ENCODE data around the gene MTCH1. TPM values are rescaled to one million over a fixed set of nuclear protein-coding genes. Genes with fewer than 3 reads are reported as not detected.
"Not testable (repeated sequence)": the region's sequence is repeated elsewhere in the genome, so short reads cannot be mapped to it uniquely, and the experiment has no call there.

Gene MTCH1
- total RNA-seq, 1 donor from 2014 or later, result 88.0 TPM

DNA sequence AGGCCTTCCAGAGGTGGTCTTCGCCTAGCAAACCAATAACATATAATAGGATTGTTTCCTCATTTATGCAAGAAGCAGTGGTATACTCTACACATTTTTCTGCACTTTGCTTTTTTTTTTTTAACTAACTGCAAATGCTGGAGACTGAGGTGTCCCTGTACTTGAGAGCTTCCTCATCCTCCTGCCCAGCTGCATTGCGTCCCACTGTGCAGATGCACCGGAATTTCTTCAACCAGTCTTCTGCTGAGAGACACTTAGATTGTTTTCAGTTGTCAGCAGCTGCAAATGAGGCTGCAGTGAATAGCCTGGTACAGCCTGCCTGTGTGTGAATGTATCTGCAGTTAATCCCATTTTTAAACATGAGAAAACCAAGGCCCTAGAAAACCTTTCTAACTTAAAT is 31.0 kb upstream of the MTCH1 start:
- ATAC-seq, result no peak

DNA sequence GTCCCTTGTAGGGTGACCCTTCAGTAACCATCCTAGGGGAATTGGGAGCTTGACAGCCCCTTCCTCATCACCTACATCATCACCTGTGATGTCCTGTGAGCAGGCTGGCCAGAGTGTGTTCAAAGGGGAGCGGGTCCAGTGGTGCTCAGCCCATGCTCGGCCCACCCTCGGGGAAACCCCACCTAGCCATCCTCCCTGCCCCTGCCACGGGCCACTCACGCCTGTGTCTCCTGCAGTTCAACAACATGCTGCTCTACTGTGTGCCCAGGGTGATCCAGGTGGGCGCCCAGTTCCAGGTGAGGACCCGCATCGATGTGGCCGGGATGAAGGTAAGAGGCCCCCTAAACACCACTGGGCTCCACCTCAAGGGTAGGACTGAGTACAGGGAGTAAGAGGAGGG is 29.5 kb upstream of the MTCH1 start:
- no peak for ATAC-seq

DNA sequence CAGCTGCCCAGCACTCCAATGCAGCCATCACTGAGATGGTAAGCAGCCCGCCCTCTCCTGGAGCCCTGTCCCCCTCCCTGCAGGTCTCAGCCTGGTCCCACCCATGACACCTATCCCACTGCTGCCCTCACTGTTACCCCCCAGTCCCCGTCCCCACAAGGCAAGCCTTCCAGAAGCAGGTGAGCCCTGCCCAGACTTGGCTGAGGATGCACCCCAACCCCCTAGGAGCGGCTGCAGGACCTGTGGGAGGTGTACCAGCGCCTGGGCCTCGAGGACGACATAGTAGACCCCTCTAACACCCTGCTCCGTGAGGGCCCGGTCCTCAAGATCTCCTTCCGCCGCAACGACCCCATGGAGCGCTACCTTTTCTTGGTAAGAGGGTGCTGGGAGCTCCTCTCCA is 28.7 kb upstream of the MTCH1 start:
- ATAC-seq, result no peak

DNA sequence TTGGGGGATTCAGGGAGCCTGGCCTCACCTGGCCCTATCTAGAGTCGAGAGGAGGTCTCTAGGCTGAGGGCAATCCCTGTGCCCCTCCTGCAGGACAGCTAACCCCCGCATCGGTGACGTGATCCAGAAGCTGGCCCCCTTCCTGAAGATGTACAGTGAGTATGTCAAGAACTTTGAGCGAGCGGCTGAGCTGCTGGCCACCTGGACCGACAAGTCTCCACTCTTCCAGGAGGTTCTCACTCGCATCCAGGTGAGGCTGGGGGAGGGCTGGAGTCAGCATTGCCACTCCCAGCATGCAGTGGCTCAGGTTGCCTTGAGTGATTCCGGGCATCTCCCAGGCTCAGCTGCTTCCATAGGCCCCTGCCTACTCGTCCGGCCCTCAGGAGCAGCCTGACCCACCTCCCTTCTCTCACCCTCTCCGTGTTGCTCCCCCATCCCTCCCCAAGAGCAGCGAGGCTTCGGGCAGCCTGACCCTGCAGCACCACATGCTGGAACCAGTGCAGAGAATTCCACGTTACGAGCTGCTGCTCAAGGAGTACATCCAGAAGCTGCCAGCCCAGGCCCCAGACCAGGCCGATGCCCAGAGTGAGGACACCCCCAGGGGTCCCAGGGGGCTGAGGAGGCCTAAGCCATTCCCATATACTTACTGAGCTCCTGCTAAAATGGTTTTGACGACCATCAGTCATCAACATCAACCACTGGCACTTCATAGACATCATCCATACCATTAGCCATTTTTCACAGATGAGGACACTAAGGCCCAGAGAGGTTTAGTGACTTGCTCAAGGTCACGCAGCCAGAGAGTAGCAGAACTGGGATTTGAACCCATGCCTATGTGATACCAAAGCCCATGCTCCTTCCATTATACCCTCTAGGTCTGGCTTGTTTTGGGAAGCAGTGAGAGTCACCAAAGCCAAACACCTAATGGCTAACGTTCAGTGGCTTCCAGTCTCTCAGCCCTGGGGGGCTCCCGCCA is 27.8 kb upstream of the MTCH1 start:
- ATAC-seq, result no peak

DNA sequence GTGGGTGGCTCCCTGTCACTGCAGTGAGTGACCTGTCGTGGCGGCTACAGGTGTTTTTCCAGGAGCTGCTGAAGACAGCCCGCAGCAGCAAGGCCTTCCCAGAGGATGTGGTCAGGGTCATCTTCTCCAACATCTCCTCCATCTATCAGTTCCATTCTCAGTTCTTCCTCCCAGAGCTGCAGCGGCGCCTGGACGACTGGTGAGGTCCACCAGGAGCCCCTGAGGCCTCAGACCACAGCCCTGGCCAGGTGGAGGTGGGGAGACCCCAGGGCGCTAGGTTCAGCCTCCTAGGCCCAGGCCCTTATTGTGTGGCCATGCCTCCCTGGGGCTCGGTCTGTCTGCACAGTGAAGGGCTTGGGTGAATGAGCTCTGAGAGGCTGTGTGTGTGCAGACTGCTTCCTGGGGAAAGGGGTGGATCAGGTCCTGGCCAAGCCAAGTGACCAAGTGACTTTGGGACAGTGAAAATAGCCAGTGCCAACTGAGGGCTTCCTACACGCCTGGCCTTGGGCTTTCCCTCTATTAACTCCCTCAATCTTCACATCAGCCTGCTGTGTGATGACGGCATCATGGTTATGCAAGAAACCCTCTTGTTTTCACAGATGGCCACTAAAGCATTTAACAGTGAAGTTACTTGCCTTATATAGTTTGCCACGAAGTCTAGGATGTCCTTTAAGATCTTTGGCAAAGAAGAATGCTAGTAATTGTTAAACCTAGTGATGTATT is 25.8 kb upstream of the MTCH1 start:
- ATAC-seq, result no peak

DNA sequence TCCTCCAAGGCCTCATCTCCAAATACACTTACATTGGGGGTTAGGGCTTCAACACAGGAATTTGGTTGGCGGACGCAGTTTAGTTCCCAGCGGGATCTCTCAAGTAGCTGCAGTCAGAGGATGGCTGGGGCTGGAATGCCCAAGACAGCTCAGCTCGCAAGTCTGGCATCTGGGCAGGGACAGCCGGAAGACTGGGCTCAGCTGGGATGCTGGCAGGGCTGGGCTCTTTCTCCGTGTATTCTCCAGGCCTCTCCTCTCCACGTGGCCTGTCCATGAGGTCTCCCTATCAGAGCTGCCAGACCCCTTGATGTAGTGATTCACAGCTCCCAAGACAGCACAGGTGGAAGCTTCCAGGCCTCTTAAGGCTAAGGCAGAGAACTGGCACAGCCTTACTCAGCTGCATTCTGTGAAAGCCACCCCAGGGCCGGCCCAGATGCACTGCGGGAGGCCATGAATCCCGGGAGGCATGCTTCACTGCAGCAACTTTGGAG is 24.5 kb upstream of the MTCH1 start:
- no peak for ATAC-seq

DNA sequence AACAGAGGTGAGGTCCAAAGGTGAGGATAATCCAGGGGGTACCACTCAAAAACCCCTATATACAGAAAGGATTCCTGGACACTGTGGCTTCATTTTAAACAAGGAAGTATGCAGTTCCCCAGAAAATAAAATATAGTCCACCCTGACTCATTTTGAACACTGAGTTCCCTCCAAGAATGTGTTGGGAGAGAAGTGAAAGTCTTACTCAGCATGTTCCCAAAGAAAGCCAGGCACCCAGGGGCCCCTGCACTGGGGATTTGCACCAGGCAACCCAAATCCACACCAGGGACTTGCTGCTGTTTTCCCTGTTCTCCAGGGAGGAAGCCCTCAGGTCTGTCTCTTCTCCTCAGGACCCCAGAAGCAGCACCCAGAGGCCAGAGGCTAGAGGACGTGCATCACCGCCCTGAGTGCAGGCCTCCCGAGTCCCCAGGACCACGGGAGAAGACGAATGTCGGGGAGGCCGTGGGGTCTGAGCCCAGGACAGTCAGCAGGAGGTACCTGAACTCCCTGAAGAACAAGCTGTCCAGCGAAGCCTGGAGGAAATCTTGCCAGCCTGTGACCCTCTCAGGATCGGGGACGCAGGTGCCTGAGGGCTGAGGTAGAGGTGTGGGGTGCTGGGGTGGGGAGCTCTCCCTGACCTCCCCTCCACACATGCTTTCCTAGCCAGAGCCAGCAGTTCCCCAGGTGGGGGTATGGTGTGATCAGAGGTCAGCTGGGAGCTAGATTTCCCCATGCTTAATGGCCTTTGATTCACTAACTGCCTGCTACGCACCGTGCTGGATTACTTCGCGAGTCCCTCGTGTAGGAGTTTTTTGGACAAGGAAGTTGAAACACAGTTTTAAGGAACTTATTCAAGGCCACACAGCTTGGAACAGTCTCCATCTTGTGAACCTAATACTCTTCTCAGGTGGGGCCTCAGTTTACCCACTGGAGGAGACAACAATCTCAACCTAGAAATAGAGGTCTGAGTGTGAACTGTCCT is 22.8 kb upstream of the MTCH1 start:
- no peak for ATAC-seq

DNA sequence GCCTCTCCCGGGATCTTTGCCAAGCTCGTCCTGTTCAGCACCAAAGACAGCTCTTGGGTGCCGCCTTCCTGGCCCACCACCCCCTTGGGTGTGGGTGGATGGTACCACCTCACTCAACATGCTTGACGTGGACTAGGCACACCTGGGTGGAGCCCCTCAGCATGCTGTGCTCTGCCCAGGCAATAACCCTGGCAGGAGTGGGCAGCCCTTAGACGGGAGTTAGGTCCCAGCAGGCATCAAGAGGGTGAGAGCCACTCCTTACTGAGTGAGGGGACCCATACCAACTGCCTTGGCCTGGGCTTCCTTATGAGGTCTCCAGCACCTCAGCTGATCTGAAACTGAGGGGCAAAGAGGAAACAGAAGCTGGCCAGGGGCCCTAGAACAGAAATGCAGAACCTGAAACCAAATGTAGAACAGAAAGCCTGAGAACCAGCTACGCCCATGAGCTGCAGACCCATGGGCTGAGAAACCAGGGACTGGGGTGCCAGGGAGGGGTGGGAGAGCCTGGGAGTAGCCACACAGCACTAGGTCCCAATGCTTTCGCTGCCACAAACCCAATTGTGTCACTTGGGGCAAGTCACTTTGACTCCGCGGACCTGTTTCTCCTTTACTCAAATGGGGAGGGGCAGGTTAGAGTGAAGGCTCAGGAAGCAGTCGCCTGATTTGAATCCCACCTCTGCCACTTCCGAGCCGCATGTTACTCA is 21.5 kb upstream of the MTCH1 start:
- peak; percentile 35 for ATAC-seq

DNA sequence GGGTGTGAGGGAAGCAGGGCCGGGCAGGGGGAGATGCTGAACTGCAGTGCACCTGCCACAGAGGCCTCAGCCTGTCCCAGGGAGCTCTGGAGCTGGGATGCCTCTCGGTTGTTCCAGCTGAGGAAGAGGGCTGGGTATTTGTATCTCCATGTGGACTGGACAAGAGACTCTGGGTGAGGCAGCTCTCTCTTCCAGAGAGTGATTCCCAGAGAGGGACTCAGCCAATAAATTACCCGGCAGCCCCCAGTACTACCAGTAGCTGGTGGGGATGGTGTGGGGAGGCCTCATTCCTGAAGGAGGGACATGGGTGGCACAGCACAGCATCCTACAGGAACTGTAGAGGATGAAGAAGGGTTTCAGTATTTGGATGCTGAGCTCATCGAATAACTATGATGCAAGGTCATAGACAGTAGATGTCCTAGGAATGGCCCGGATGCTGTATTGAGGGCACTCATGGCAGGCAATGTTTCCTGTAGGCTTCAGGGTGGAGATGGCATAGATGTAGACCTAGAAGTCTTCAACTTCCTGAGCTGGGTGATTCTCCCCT is 20.9 kb upstream of the MTCH1 start:
- ATAC-seq, result peak; percentile 4

DNA sequence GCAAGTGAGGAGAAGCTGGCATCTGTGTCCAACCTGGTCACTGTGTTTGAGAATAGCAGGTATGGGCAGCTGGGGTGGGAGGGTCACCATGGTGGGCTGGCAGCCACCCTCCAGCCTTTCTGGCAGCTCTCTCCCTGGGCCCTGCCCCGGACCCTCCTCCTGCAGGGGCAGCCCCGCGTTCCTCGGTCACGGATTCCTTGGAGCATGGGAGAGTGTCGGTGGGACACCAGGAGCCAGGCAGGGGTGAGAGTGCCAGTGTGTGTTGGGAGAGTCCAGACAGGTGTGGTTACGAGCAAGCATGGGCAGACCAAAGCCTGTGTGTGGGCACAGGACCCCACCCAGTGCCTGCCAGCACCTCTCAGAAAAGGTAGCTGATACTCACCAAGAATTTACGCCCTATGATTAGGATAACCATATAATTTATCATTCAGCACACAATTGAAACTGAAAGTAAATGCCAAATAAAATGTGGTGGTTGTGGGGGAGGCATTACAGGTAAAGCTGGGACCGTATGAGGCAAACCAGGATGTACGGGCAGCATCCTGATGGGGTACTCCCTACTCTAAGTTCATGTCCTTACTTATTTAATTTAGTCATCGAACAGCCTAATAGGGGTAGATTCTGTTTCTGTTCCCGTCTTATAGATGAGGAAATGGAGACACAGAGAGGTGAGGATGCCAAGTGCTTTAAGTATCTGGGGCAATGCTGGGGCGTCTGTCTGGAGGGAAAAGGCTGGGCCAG is 20.0 kb upstream of the MTCH1 start:
- peak; percentile 55 for ATAC-seq

DNA sequence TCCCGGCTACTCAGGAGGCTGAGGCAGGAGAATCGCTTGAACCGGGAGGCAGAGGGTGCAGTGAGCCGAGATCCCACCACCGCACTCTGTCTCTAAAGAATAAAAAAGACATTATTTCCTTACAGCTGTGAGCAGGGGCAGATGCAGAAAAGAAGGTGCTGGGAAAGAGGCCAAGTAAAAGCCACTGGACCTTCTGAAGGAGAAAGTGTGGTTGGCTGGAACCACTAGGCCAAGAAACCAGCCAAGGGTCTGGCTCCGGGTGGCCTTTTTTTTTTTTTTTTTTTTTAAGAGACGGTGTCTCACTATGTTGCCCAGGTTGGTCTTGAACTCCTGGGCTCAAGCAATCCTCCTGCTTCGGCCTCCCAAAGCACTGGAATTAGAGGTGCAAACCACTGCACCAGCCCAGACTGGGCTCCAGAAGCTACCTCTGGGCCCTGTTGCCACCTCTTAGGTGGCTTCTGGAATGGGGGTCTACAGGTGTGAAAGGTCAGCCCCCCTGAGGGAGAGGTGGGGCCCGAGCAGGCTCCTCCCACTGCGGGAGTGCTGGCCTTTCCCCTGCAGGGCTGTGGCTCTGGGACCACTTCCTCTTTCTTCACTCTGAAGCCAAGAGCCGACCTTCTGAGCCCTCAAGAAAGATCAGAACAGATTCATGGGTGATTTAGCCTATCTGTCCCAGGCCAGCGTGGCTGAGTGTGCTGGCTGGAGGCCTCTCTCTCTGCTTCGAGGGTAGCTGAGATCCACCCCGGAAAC is 19.2 kb upstream of the MTCH1 start, which contains the start of gene FGD2:
Gene FGD2, plus strand, starts transcription at position 595 of the 750 bp plus-strand sequence. CDS start 163 bp downstream, outside the sequence.
- peak; percentile 16 for ATAC-seq

DNA sequence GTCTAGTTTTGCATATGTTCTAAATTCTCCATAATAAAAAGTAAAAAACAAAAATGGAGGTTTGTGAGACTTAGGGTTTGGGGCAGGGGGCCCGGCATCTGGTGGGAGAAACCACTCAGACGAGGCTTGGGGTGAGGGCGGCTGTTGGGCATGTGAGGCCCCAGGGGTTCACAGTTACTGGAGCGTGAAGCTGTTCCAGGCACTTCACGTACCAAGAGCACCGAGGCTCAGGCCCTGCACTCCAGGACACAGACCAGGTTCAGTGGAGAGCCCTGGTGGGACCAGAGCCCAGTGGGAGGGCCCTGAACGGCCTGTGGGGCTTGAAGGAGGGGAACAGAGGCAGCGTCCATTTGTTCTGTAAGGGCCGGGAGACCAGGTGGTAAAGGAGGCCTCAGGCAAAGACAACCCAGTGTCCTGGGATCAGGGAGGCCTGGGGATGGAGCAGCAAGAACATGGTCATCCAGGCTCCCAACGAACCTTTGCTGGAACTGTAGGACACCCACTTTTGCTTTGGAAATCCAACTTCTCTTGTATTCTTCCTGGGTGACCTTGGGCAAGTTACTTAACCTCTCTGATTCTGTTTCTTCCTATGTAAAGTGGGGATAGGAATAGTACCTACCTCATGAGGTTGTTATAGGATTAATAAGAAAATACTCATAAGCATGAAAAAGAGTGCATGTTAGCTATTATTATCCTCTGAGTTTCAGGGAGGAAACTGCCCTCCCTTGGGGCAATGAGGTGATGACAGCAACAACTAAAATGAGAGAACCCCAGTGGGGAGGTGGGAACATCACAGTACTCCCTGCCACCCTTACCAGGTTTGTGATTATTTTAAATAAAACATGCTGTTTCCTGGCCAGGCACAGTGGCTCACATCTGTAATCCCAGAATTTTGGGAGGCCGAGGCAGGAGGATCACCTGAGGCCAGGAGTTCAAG is 18.3 kb upstream of the MTCH1 start:
- no peak for ATAC-seq

DNA sequence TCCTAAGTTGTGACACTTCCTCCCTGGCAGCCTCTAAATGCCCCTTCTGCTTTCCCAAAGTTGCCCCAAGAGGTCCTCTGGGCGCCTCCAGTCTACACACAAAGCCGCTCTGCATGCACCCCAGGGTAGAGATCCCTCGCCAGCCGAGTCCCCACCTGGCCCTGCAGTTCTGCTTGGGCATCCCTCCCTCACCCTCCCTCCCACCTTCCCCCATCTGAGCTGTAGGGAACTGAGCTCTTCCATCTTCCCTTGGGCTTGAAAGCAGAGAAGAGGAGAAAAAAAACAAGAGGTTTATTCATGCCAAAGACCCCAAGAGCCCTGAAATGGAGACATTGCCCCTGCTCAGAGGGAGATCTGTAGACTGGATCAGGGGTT is 13.7 kb upstream of the MTCH1 start:
- no peak for ATAC-seq

DNA sequence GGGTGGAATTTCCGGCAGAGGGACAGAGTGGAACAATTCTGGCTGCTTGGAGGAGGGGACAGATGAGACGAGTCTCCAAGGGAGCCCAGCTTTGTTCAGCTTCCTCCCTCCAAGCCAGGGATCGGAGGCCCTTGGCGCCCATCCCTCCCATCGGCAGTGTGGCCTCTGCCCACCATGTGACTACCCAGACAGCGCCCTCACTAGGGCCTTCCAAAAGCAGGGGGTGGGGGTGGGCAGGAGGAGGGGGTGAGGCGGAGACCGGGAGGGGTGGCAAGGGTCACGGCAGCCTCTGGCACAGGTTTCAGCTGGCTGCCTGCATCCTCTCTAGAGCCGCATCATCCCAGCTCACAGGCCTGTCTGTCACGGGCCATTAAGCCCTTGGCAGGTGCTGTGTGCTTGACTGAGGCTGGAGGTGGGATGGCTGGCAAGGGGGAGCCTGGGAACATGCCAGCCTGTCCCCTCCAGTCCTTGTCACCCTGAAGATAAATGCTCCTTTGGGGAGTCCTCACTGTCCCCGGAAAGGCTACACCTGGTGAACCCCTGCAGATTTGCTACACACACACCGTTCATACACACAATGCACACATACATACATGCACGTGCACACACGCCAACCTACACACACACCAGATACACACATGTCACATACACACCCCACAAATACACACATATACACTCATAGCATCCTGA is 13.2 kb upstream of the MTCH1 start:
- no peak for ATAC-seq

DNA sequence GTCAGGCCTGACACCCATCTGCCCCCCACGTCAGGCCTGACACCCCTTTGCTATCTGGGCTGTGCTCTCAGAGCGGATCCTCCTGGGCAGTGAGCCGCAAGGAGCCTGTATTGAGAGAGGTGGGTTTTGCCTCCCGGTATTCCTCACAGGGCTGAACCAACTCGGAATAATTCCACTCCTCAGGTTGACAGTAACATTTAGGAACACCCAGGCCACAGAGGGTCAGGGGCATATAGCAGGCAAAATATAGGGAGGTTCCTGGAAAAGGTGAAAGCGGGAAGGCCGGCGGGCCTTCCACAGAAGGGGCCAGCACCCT is 12.7 kb upstream of the MTCH1 start:
- no peak for ATAC-seq

DNA sequence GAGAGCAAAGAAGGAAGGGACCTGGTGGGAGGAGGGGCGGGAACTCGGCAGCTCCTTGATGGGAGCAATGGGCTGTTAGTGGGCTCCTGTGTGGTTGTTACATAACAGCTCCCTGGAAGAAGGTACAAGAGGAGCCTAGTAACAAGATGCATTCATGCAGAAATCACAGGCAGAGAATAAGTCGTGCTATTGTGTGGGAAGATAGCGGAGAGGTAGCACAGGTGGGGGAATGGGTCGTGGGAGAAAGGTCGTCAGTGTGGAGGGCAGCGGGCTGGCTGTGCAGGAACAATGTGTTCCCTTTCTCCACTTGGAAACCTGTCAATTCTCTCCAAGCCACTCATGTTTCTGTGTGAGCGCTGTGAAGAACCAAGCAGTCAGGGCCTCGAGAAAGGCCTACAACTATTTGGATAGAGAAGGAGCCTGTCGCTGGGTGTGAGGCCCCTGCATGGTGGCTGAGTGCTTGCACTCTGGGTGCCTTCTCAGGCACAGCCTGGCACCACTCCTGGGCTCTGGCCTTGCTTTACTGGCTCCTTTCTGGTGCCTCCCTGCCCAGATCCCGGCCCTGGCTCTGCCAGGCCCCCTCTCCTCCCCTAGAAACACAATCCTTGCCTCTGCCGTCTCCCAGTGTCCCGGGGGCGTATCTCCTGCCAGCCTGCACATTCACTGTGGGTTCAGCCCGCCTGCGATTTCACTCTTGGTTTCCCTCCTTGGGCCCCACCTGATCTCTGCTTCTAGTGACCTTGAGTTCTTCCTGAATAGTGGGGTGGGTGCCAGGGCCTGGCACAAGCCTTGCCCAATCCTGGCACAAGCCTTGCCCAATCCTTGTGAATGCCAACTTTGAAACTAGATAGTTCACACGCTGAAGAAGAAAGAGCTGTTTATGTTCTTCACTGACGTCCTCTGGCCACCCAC is 12.1 kb upstream of the MTCH1 start:
- peak; percentile 27 for ATAC-seq

DNA sequence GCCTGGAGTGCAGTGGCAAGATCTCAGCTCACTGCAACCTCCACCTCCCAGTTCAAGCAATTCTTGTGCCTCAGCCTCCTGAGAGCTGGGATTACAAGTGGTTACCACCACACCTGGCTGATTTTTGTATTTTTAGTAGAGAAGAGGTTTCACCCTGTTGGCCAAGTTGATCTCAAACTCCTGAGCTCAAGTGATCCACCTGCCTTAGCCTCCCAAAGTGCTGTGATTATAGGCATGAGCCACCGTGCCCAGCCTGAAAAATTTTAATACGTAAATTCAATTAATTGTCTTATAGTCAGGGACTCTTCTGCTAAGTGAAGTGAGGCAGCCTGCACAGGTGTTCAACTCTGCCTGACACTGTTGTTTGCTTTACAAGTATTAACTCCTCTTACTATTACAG is 4.4 kb upstream of the MTCH1 start:
- ATAC-seq, result not testable (repeated sequence)

Data from esophagus mucosa (tissue), 1 donor.